Activated CD4-positive, alpha-beta T cell treated with anti-CD3 and anti-CD28 coated beads, Interleukin-2, amount 10 ng/mL, durations not matched to agents 7 days and 5 days (primary cell): ENCODE results near the gene INPP4B. TPM values are rescaled to one million over a fixed set of nuclear protein-coding genes. Genes with fewer than 3 reads are reported as not detected.
A peak's percentile ranks its signal among the peaks of the same experiment; 100 is the strongest.

ENCODE experiments used
- CTCF ChIA-PET: fragments of 350-600 bp; sonication (Branson Sonifier 250); formaldehyde crosslinking; loops from one replicate; lab custom pipeline; 2021; ENCODE audit warnings: antibody characterized with exemption; lab: Charles Lee
- POLR2A ChIA-PET: fragments of 350-600 bp; sonication (Branson Sonifier 250); formaldehyde crosslinking; loops from one replicate; lab custom pipeline; 2021; ENCODE audit warnings: antibody characterized with exemption; lab: Charles Lee
- DNase-seq: peaks from one replicate; pipeline ENCODE4 v3.0.0-alpha.2; 2020
- H3K27ac Mint-ChIP-seq: one replicate; pipeline ENCODE4 v1.8.0; 2021; ENCODE audit warnings: mild to moderate bottlenecking, moderate library complexity, mixed read lengths
- H3K27me3 Mint-ChIP-seq: one replicate; pipeline ENCODE4 v1.8.0; 2021; ENCODE audit warnings: mixed read lengths
- H3K36me3 Mint-ChIP-seq: one replicate; pipeline ENCODE4 v1.8.0; 2021; ENCODE audit warnings: low read depth, mixed read lengths
- H3K4me1 Mint-ChIP-seq: one replicate; pipeline ENCODE4 v1.8.0; 2021; ENCODE audit warnings: mixed read lengths
- H3K4me3 Mint-ChIP-seq: one replicate; pipeline ENCODE4 v1.8.0; 2021; ENCODE audit warnings: mild to moderate bottlenecking, moderate library complexity, mixed read lengths
- H3K9me3 Mint-ChIP-seq: one replicate; pipeline ENCODE4 v1.8.0; 2021; ENCODE audit warnings: mixed read lengths
- total RNA-seq, 2 experiments: library from RNA; stranded (reverse); gene quantifications; one replicate each; pipeline ENCODE4 v1.2.3, GENCODE V29; 2021

INPP4B gene
- total RNA-seq, 2 experiments from 2014 or later = 71.6 to 79.2 TPM

DNA sequence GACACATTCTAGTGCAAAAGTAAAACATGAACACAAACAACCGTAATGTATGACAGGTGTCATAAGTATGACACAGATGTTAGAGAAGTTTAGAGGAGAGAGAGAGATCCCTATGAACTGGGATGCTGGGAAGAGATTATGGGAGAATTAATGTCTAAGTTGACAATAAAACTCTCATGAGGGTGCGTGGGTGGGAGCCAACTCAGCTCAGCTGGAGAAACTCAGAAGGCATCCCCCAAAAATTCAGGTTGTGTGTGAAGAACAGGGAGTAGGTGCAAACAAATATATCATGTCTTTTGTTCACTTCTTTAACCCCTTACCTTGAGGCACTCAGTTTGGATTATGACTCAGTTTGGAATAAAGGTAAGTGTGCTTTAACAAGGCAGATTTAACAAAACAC is 484.1 kb downstream of the INPP4B start:
- no peak overlapping the region for H3K27ac Mint-ChIP-seq

DNA sequence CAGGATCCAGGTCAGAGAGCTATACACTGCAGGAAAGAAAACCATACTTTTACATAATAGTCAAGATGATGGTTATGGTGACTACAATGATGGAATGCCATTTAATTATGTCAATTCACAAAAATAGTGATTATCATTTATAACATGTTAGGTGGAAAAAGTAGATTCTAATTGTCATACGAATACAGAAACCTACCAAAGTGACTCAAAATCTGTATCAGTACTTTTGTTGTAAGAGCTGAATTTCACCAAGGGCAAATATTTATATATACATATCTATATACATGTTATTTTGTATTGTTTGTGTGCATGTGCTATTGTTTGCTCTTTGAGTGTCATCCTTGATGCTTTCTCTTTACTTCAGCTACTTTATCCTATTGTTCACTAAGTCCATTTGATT is 485.4 kb downstream of the INPP4B start:
- POLR2A ChIA-PET = no interaction called here
- no peaks in the 10 kb centered on the region for H3K27me3 Mint-ChIP-seq
- CTCF ChIA-PET = interaction anchor here (0.5 to 1.4 kb wide), 4 partner anchors 11 to 18 kb away, joined by 3 to 4 read pairs (median 4); no protein-coding TSS in a partner anchor
- peaks cover 16% of the 10 kb centered on the region for H3K9me3 Mint-ChIP-seq
- H3K36me3 Mint-ChIP-seq = peaks cover 47% of the 10 kb centered on the region
- DNase-seq = no peak
- H3K4me1 Mint-ChIP-seq = peaks cover 62% of the 10 kb centered on the region
- H3K27ac Mint-ChIP-seq = no peak overlapping the region
- no peak overlapping the region for H3K4me3 Mint-ChIP-seq

More for the DNA sequence above, 484.1 kb downstream of the INPP4B start:
- H3K4me1 Mint-ChIP-seq = peaks cover 57% of the 10 kb centered on the region
- no peaks in the 10 kb centered on the region for H3K27me3 Mint-ChIP-seq
- H3K4me3 Mint-ChIP-seq = no peak overlapping the region
- CTCF ChIA-PET = interaction anchor here (1.3 kb wide), 1 partner anchor 17 kb away, joined by 3 read pairs; no protein-coding TSS in a partner anchor
- DNase-seq = no peak
- peaks cover 38% of the 10 kb centered on the region for H3K36me3 Mint-ChIP-seq
- POLR2A ChIA-PET = no interaction called here
- H3K9me3 Mint-ChIP-seq = peaks cover 14% of the 10 kb centered on the region

DNA sequence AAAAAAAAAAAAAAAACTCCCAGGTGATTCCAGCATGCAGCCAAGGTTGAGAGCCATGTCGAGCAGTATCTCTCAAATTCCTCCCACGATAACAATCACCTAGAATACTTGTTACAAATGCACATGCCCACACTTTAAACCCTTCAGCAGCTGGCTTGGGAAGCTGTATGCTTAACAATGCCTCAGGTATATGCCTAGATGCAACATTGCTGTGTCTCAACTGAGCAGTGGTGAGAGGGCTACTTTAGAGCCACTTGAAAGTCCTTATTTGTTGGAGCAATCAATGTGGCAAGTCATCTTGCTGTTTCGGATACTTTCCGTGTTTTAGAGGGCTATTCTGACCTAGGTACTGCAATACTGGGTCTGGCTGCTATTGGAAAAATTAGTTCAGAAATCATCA is 487.4 kb downstream of the INPP4B start:
- ChIA-PET POLR2A (no interaction called here), CTCF (interaction anchor here (0.9 kb wide), 1 partner anchor 9 kb away, joined by 3 read pairs; no protein-coding TSS in a partner anchor)
- DNase-seq = no peak
- no peak overlapping the region for H3K4me3 Mint-ChIP-seq
- H3K4me1 Mint-ChIP-seq = peaks cover 69% of the 10 kb centered on the region
- peaks cover 50% of the 10 kb centered on the region for H3K36me3 Mint-ChIP-seq
- no peak overlapping the region for H3K27ac Mint-ChIP-seq
- H3K9me3 Mint-ChIP-seq = peaks cover 14% of the 10 kb centered on the region
- no peaks in the 10 kb centered on the region for H3K27me3 Mint-ChIP-seq

DNA sequence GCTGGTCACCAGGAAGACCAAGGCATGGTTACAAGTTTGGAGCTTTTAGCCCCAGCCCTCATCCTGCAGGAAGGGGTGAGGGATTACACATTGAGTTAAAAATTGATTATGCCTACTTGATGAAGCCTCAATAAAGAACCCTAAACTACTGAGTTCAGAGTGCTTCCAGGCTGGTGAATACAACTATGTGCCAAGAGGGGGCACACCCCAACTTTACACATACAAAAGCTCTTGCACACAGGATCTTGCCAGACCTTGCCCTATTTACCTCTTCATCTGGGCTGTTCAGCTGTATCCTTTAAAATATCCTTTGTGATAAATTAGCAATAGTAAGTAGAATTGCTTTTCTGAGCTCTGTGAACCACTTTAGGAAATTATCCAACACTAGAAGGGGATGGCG is 489.3 kb downstream of the INPP4B start:
- Mint-ChIP-seq H3K9me3 (peaks cover 3% of the 10 kb centered on the region), H3K27ac (peak overlapping the region; percentile 82), H3K36me3 (peaks cover 38% of the 10 kb centered on the region), H3K4me1 (peaks cover 82% of the 10 kb centered on the region), H3K27me3 (no peaks in the 10 kb centered on the region), H3K4me3 (no peak overlapping the region)
- POLR2A ChIA-PET = interaction anchor here (0.8 kb wide), 1 partner anchor 47 kb away, joined by 4 read pairs; no protein-coding TSS in a partner anchor
- no peak for DNase-seq
- CTCF ChIA-PET = interaction anchor here (0.7 to 4.2 kb wide), 11 partner anchors 8 to 201 kb away, joined by 3 to 18 read pairs (median 5); no protein-coding TSS in a partner anchor

DNA sequence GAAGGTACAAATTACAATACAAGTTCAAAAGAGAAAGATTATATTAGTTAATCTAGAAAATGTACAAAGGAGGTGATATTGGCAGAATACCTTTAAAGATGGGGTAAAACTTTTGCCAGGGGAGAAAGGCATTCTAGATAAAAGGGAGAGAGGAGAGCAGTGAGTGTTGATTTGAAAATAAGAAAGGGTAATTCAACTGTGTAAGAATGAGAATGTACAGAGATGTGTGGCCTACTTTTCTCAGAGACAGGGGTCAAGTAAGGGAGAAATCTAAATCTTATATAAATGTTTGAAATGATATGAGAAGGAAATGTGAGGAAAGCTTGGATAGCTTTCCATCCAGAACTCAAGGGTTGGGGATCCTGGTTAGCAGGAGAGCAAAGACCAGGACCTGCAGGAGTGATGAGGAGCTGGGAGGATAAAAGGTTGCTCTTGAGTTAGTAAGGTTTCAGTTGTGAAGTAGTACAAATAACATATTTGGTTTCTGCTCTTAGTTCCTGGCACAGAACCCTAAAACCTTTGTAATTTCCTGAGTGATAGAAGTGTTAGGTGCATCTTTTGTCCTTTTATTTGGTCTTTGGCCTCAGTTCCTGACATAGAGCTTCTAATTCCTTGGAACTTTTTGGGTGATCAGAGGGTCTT is 489.9 kb downstream of the INPP4B start:
- peak overlapping the region; percentile 26 for H3K4me3 Mint-ChIP-seq
- peak overlapping the region; percentile 82 for H3K27ac Mint-ChIP-seq
- DNase-seq = no peak
- POLR2A ChIA-PET = interaction anchor here (0.8 kb wide), 1 partner anchor 47 kb away, joined by 4 read pairs; no protein-coding TSS in a partner anchor
- peaks cover 87% of the 10 kb centered on the region for H3K4me1 Mint-ChIP-seq
- no peaks in the 10 kb centered on the region for H3K27me3 Mint-ChIP-seq
- peaks cover 37% of the 10 kb centered on the region for H3K36me3 Mint-ChIP-seq
- H3K9me3 Mint-ChIP-seq = peaks cover 2% of the 10 kb centered on the region
- CTCF ChIA-PET = interaction anchor here (0.7 to 4.2 kb wide), 14 partner anchors 8 to 212 kb away, joined by 3 to 18 read pairs (median 5); no protein-coding TSS in a partner anchor

DNA sequence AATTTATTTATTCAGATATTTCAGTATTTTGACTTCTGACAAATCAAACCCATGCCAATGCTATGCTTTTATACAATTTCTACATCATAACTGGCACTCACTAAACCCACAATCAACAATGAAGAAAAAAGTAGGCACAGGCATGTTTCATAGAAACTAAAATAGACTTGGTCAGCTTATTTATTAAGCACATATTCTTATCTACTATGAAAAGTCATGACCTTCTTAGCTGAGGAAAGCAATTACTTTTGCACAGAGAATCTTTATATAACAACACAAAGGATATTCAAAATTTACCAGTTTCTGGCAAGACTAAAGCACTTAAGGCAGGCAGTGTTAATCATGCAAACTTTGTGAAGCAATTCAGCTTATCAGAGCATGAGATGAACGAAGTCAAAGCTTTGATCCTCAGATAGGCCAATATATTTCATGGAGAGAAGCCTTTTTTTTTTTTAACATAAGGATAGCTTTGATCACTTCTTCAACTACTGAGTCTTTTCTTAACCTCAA is 490.6 kb downstream of the INPP4B start:
- Mint-ChIP-seq H3K9me3 (peaks cover 2% of the 10 kb centered on the region), H3K36me3 (peaks cover 35% of the 10 kb centered on the region), H3K4me1 (peaks cover 91% of the 10 kb centered on the region), H3K27ac (peak overlapping the region; percentile 82), H3K4me3 (peak overlapping the region; percentile 31), H3K27me3 (no peaks in the 10 kb centered on the region)
- ChIA-PET POLR2A (interaction anchor here (1.3 kb wide), 1 partner anchor 61 kb away, joined by 3 read pairs; no protein-coding TSS in a partner anchor), CTCF (interaction anchor here (0.7 to 4.2 kb wide), 8 partner anchors 9 to 213 kb away, joined by 3 to 25 read pairs (median 6); no protein-coding TSS in a partner anchor)
- no peak for DNase-seq

DNA sequence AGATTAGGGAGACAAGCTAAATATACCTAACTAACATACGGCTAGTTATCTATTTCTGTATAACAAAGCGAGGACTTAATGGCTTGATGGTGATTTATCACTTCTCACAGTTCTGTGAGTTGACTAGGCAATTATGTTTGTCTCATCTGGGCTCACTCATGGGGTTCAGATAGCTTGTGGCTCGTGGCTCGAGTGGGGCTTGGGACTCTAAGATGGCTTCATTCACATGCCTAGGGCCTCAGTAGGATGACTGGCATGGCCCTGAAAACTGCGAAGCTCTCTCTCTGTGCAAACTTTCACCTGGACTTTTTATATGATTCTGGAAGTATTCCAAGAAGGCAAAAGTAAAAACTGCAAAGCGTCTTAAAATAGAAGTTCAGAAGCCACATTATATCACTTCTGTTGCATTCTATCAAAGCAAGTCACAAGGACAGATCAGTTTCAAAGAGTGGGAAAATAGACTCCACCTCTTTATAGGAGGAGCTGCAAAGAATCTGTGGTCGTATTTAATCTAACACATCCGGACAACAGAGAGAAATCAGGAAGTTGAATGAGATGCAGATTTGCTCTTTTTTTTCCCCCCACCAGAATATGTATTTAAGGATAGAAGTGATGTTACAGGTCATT is 491.2 kb downstream of the INPP4B start:
- CTCF ChIA-PET = interaction anchor here (0.6 to 4.2 kb wide), 11 partner anchors 10 to 923 kb away, joined by 3 to 25 read pairs (median 3); no protein-coding TSS in a partner anchor
- peak overlapping the region; percentile 82 for H3K27ac Mint-ChIP-seq
- peaks cover 2% of the 10 kb centered on the region for H3K9me3 Mint-ChIP-seq
- H3K4me3 Mint-ChIP-seq = peak overlapping the region; percentile 31
- peak; percentile 29 for DNase-seq
- H3K4me1 Mint-ChIP-seq = peaks cover 92% of the 10 kb centered on the region
- POLR2A ChIA-PET = interaction anchor here (1.0 to 1.3 kb wide), 2 partner anchors 9 to 62 kb away, joined by 3 read pairs; no protein-coding TSS in a partner anchor
- peaks cover 35% of the 10 kb centered on the region for H3K36me3 Mint-ChIP-seq
- no peaks in the 10 kb centered on the region for H3K27me3 Mint-ChIP-seq

DNA sequence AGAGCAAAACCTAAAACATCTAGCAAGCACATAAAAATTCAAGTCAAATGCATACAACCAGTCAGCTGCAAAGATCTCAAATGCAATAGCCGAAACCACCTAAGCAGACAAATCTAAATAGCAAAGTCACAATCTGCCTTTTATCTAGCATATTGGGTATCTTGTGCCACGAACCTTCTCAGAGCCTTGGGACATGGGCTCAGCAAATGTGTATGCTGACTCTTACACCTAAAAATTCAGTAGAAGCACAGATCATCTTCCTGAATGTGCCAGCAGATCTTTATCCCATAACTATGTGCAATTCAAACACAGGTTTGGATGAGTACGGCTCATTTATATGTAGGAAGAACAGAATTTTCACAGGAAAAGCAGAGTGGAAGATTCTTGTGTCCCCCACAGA is 492.1 kb downstream of the INPP4B start:
- H3K27ac Mint-ChIP-seq = peak overlapping the region; percentile 82
- peak overlapping the region; percentile 9 for H3K4me3 Mint-ChIP-seq
- peaks cover 38% of the 10 kb centered on the region for H3K36me3 Mint-ChIP-seq
- H3K27me3 Mint-ChIP-seq = no peaks in the 10 kb centered on the region
- H3K9me3 Mint-ChIP-seq = peaks cover 2% of the 10 kb centered on the region
- ChIA-PET POLR2A (interaction anchor here (1.0 kb wide), 1 partner anchor 8 kb away, joined by 3 read pairs; no protein-coding TSS in a partner anchor), CTCF (interaction anchor here (0.6 to 4.2 kb wide), 8 partner anchors 11 to 924 kb away, joined by 3 to 25 read pairs (median 6); no protein-coding TSS in a partner anchor)
- DNase-seq = no peak
- H3K4me1 Mint-ChIP-seq = peaks cover 95% of the 10 kb centered on the region

DNA sequence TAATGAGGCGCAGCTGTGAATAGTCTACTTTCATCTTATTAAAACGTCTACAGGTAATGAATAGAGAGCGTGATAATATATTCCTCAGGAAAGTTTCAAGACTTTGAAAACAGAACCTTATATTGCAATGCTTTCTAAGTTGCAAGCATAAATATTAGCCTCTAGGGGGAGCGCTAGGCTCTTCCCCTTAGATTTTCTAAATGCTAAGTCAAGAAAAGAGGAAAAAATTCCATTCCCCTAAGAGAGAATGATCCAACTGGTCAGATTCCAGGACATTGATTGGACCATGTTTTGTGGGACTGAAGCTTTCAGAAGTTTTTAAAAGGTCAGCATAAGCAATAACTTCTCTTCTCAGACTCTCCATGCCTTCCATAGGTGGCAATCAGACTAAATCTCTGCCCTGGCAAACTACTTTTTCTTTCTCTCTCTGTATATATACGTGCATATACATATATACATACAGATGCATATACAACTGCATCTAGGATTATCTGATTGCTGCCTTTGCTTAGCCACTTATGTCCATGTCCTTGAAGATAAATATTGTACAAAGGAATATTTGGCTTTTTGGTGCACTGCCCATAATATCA is 492.9 kb downstream of the INPP4B start:
- POLR2A ChIA-PET = no interaction called here
- peak overlapping the region; percentile 82 for H3K27ac Mint-ChIP-seq
- H3K27me3 Mint-ChIP-seq = no peaks in the 10 kb centered on the region
- peaks cover 39% of the 10 kb centered on the region for H3K36me3 Mint-ChIP-seq
- peak overlapping the region; percentile 47 for H3K4me3 Mint-ChIP-seq
- H3K4me1 Mint-ChIP-seq = peaks cover 95% of the 10 kb centered on the region
- no peak for DNase-seq
- CTCF ChIA-PET = interaction anchor here (0.7 to 4.2 kb wide), 9 partner anchors 11 to 226 kb away, joined by 3 to 25 read pairs (median 4); no protein-coding TSS in a partner anchor
- H3K9me3 Mint-ChIP-seq = peaks cover 2% of the 10 kb centered on the region

DNA sequence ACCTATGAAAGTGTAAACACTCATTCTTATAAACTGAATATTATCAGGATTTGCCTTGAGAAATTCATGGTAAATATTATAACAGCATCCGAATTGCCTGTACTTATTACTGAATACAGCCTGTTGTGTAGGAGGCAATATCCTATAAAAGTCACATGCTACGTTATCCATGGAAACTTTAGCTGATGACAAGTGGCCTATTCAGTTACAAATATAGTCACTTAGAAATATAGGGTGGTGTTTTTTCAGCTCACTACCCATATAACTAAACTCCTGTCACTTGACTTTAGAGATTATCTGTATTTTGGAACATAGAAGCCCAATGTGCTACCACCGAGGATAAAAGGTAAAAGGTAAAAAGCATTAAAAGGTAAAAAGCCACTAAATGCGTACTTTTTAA is 493.4 kb downstream of the INPP4B start:
- H3K36me3 Mint-ChIP-seq = peaks cover 39% of the 10 kb centered on the region
- POLR2A ChIA-PET = no interaction called here
- DNase-seq = no peak
- peak overlapping the region; percentile 47 for H3K4me3 Mint-ChIP-seq
- no peaks in the 10 kb centered on the region for H3K27me3 Mint-ChIP-seq
- CTCF ChIA-PET = interaction anchor here (0.7 to 3.9 kb wide), 9 partner anchors 10 to 227 kb away, joined by 3 to 25 read pairs (median 4); no protein-coding TSS in a partner anchor
- H3K9me3 Mint-ChIP-seq = peaks cover 2% of the 10 kb centered on the region
- peak overlapping the region; percentile 82 for H3K27ac Mint-ChIP-seq
- peaks cover 98% of the 10 kb centered on the region for H3K4me1 Mint-ChIP-seq

DNA sequence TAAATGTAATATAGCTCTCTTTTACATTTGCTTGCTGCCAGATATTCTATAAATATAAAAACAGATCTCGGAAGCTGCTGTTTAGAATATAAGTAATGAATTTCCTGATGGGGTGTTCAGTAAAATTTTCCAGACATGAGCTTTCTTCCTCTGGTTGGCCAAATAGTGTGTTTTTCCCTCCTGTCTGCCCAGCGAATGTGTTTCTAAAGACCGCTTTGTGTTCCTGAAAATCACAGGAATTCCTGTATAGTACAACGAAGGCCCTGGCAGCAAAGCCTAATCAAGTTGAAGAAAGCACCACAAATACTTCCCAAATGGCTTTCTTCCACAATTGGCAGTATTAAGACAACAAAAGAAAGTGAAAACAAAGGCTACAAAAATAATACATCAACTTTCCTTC is 494.1 kb downstream of the INPP4B start:
- Mint-ChIP-seq H3K36me3 (peaks cover 45% of the 10 kb centered on the region), H3K4me3 (peak overlapping the region; percentile 46), H3K4me1 (peaks cover 96% of the 10 kb centered on the region), H3K9me3 (peaks cover 2% of the 10 kb centered on the region), H3K27ac (peak overlapping the region; percentile 47), H3K27me3 (no peaks in the 10 kb centered on the region)
- CTCF ChIA-PET = interaction anchor here (0.9 to 3.9 kb wide), 5 partner anchors 9 to 215 kb away, joined by 3 to 25 read pairs (median 3); no protein-coding TSS in a partner anchor
- POLR2A ChIA-PET = no interaction called here
- no peak for DNase-seq

DNA sequence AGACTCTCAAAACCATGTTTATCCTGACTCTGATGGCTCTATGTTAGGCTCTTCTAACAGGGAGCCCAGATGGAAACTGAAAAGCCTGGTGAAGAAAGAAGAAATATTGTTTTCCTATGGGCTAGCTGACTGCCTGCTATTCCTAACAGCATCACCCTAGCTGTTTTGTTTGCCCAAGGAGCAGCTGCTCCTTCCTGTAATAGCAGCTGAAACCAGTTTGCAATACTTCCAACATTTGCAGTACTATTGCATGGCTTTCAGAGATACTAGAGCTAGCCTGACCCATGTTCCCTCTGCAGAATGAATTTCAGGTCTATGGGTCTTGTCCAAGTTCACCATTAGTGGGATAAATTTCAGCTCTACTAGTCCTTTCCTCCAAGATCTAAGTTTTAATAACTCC is 495.2 kb downstream of the INPP4B start:
- POLR2A ChIA-PET = no interaction called here
- no peaks in the 10 kb centered on the region for H3K9me3 Mint-ChIP-seq
- peaks cover 44% of the 10 kb centered on the region for H3K36me3 Mint-ChIP-seq
- H3K4me1 Mint-ChIP-seq = peaks cover 95% of the 10 kb centered on the region
- H3K27ac Mint-ChIP-seq = no peak overlapping the region
- no peak for DNase-seq
- H3K4me3 Mint-ChIP-seq = no peak overlapping the region
- CTCF ChIA-PET = interaction anchor here (1.2 kb wide), 1 partner anchor 217 kb away, joined by 3 read pairs; no protein-coding TSS in a partner anchor
- H3K27me3 Mint-ChIP-seq = no peaks in the 10 kb centered on the region
